ENCODE results near the gene COL2A1. TPM values are rescaled to one million over a fixed set of nuclear protein-coding genes. Genes with fewer than 3 reads are reported as not detected.

The COL2A1 gene
- total and polyA plus RNA-seq, 9 donors: 0.05 to 1.5 (median 1.1) TPM; not detected in 1

- Histone ChIP-seq H3K27ac (no peak overlapping the region), H3K4me3 (no peak overlapping the region), H3K27me3 (no peaks in the 10 kb centered on the region), H3K36me3 (no peaks in the 10 kb centered on the region), H3K4me1 (ENCODE audit: insufficient read depth) (no peaks in the 10 kb centered on the region), H3K9me3 (no peaks in the 10 kb centered on the region)
- WGBS, 3 donors: 62 to 83% (median 69%) methylated on average over 1 of the region's 1 CpG
- DNase-seq: no peak
- TF ChIP-seq POLR2A (IDR thresholded peaks at IDR 0.05): no peak
- intact Hi-C loops (cut with DNase I): no loop called here
Observed at GRCh38 chr12:48015129-48015528, 10.9 kb upstream of the COL2A1 start.

- no peak overlapping the region for H3K27ac ChIP-seq
- intact Hi-C loops (cut with DNase I): no loop called here
- DNase-seq: no peak
- 56 to 61% (median 56%) methylated on average over 2 of the region's 2 CpGs for WGBS, 3 donors
- H3K4me1 ChIP-seq (ENCODE audit: insufficient read depth): no peaks in the 10 kb centered on the region
- H3K4me3 ChIP-seq: no peak overlapping the region
- H3K27me3 ChIP-seq: no peaks in the 10 kb centered on the region
- no peak for TF ChIP-seq EP300 (IDR thresholded peaks at IDR 0.05)
- TF ChIP-seq POLR2A (IDR thresholded peaks at IDR 0.05): no peak
- no peak for TF ChIP-seq CTCF (IDR thresholded peaks at IDR 0.05)
- no peaks in the 10 kb centered on the region for H3K36me3 ChIP-seq
- H3K9me3 ChIP-seq: no peaks in the 10 kb centered on the region
Observed at GRCh38 chr12:48013287-48013686, 9.0 kb upstream of the COL2A1 start.

GRCh38 chr12:48012070-48012469 lies 7.8 kb upstream of the COL2A1 start:
- Histone ChIP-seq H3K4me1 (ENCODE audit: insufficient read depth) (no peaks in the 10 kb centered on the region), H3K9me3 (no peaks in the 10 kb centered on the region), H3K36me3 (no peaks in the 10 kb centered on the region), H3K4me3 (no peak overlapping the region), H3K27ac (no peak overlapping the region), H3K27me3 (no peaks in the 10 kb centered on the region)
- intact Hi-C loops (cut with DNase I): no loop called here
- no peak for DNase-seq
- TF ChIP-seq EP300 (IDR thresholded peaks at IDR 0.05) (no peak), POLR2A (IDR thresholded peaks at IDR 0.05) (no peak), CTCF (IDR thresholded peaks at IDR 0.05) (no peak)
- 72 to 79% (median 72%) methylated on average over 8 of the region's 8 CpGs for WGBS, 3 donors

- no peak for DNase-seq
- TF ChIP-seq EP300 (IDR thresholded peaks at IDR 0.05) (no peak), CTCF (IDR thresholded peaks at IDR 0.05) (no peak), POLR2A (IDR thresholded peaks at IDR 0.05) (no peak)
- H3K27me3 ChIP-seq: peaks cover 3% of the 10 kb centered on the region
Observed at GRCh38 chr12:48010366-48010970, 6.2 kb upstream of the COL2A1 start.

GRCh38 chr12:48009471-48009870 lies 5.2 kb upstream of the COL2A1 start:
- peaks cover 2% of the 10 kb centered on the region for H3K4me1 ChIP-seq (ENCODE audit: insufficient read depth)
- H3K36me3 ChIP-seq: no peaks in the 10 kb centered on the region
- intact Hi-C loops (cut with DNase I): no loop called here
- no peak overlapping the region for H3K27ac ChIP-seq
- H3K9me3 ChIP-seq: no peaks in the 10 kb centered on the region
- TF ChIP-seq POLR2A (IDR thresholded peaks at IDR 0.05): no peak
- no peak for TF ChIP-seq CTCF (IDR thresholded peaks at IDR 0.05)
- TF ChIP-seq EP300 (IDR thresholded peaks at IDR 0.05): no peak
- H3K27me3 ChIP-seq: peaks cover 3% of the 10 kb centered on the region
- no peak for DNase-seq
- WGBS, 3 donors: 71 to 86% (median 81%) methylated on average over 1 of the region's 1 CpG
- H3K4me3 ChIP-seq: no peak overlapping the region

More at GRCh38 chr12:48010366-48010970, 6.2 kb upstream of the COL2A1 start:
- no peak overlapping the region for H3K4me3 ChIP-seq
- H3K36me3 ChIP-seq: no peaks in the 10 kb centered on the region
- H3K27ac ChIP-seq: no peak overlapping the region
- intact Hi-C loops (cut with DNase I): no loop called here
- no peaks in the 10 kb centered on the region for H3K4me1 ChIP-seq (ENCODE audit: insufficient read depth)
- H3K9me3 ChIP-seq: no peaks in the 10 kb centered on the region
- WGBS, 3 donors: 66 to 67% (median 66%) methylated on average over 7 of the region's 7 CpGs
